MM.1S (cell line): ENCODE data around the gene HBA1.
"Not testable (repeated sequence)": the region's sequence is repeated elsewhere in the genome, so short reads cannot be mapped to it uniquely, and the experiment has no call there.

Source experiments
- DNase-seq: peaks from one replicate; pipeline ENCODE4 v3.0.0-alpha.2; 2015
- H2AFZ ChIP-seq: fragments of 300-600 bp; sonication (generic); 2 replicates; pipeline ENCODE4 v1.6.0; 2016; ENCODE audit warnings: antibody characterized with exemption, low read length
- H3F3A ChIP-seq: fragments of 300-600 bp; sonication (generic); 2 replicates; pipeline ENCODE4 v1.6.1; 2016; ENCODE audit warnings: mild to moderate bottlenecking, antibody characterized with exemption, low read length, moderate library complexity, mixed read lengths; ENCODE audit not compliant: insufficient read depth
- H3K27ac ChIP-seq: fragments of 300-600 bp; sonication (generic); 2 replicates; pipeline ENCODE4 v1.5.1; 2016; ENCODE audit warnings: mild to moderate bottlenecking, low read length
- H3K27me3 ChIP-seq: fragments of 300-600 bp; sonication (generic); replicated peaks from 2 replicates; pipeline ENCODE4 v1.6.0; 2016; ENCODE audit warnings: low read length; ENCODE audit not compliant: insufficient read depth
- H3K36me3 ChIP-seq: fragments of 300-600 bp; sonication (generic); replicated peaks from 2 replicates; pipeline ENCODE4 v1.6.1; 2016; ENCODE audit warnings: mild to moderate bottlenecking, low read length, mixed read lengths; ENCODE audit not compliant: insufficient read depth
- H3K4me1 ChIP-seq: fragments of 300-600 bp; sonication (generic); 2 replicates; pipeline ENCODE4 v1.6.1; 2016; ENCODE audit warnings: low read length, mixed read lengths
- H3K4me2 ChIP-seq: fragments of 300-600 bp; sonication (generic); 2 replicates; pipeline ENCODE4 v1.6.0; 2016; ENCODE audit warnings: low read depth, low read length
- H3K4me3 ChIP-seq: fragments of 300-600 bp; sonication (generic); 2 replicates; pipeline ENCODE4 v1.5.1; 2016; ENCODE audit warnings: low read length, mixed read lengths
- H3K79me2 ChIP-seq: fragments of 300-600 bp; sonication (generic); 2 replicates; pipeline ENCODE4 v1.6.1; 2016; ENCODE audit warnings: mixed run types, low read length, mixed read lengths
- H3K9ac ChIP-seq: fragments of 300-600 bp; sonication (generic); 2 replicates; pipeline ENCODE4 v1.6.1; 2016; ENCODE audit warnings: low read length, mixed read lengths
- H3K9me2 ChIP-seq: fragments of 300-600 bp; sonication (generic); replicated peaks from 2 replicates; pipeline ENCODE4 v1.6.1; 2016; ENCODE audit warnings: mild to moderate bottlenecking, low read length, mixed read lengths; ENCODE audit not compliant: insufficient read depth
- H3K9me3 ChIP-seq: fragments of 300-600 bp; sonication (generic); replicated peaks from 2 replicates; pipeline ENCODE4 v1.6.1; 2016; ENCODE audit warnings: mild to moderate bottlenecking, low read length, mixed read lengths; ENCODE audit not compliant: insufficient read depth
- H4K20me1 ChIP-seq: fragments of 300-600 bp; sonication (generic); 2 replicates; pipeline ENCODE4 v1.6.1; 2016; ENCODE audit warnings: mild to moderate bottlenecking, low read length, moderate library complexity, mixed read lengths; ENCODE audit not compliant: insufficient read depth
- CTCF ChIP-seq: fragments of 300-600 bp; sonication (generic); IDR thresholded peaks from 2 replicates; pipeline ENCODE4 v1.5.1; 2016; ENCODE audit warnings: antibody characterized with exemption, low read length, mixed read lengths
- EZH2 ChIP-seq: fragments of 300-600 bp; sonication (generic); optimal IDR thresholded peaks from 2 replicates; pipeline ENCODE3; 2017; ENCODE audit warnings: low read depth, mild to moderate bottlenecking, antibody characterized with exemption, low read length, mixed read lengths
- EZH2phosphoT487 ChIP-seq: fragments of 300-600 bp; sonication (generic); IDR thresholded peaks from 2 replicates; pipeline ENCODE4 v1.6.1; 2018; ENCODE audit warnings: antibody characterized with exemption, low read length

Gene HBA1

GRCh38 chr16:167122-167690, 9.3 kb upstream of the HBA1 start:
- Histone ChIP-seq H3K36me3 (no peaks in the 10 kb centered on the region), H3K9me2 (no peaks in the 10 kb centered on the region), H3K9me3 (no peaks in the 10 kb centered on the region), H3K4me1 (no peaks in the 10 kb centered on the region), H2AFZ (no peak overlapping the region), H3K9ac (no peak overlapping the region), H3F3A (no peaks in the 10 kb centered on the region), H3K4me3 (no peak overlapping the region), H3K4me2 (no peak overlapping the region), H3K79me2 (no peaks in the 10 kb centered on the region), H3K27me3 (peaks cover 46% of the 10 kb centered on the region), H3K27ac (no peak overlapping the region), H4K20me1 (no peaks in the 10 kb centered on the region)
- TF ChIP-seq EZH2, result no peak
- no peak for TF ChIP-seq EZH2phosphoT487
- no peak for TF ChIP-seq CTCF
- no peak for DNase-seq

- H3K9me3 ChIP-seq, result no peaks in the 10 kb centered on the region
- H3K4me3 ChIP-seq, result no peak overlapping the region
- no peak overlapping the region for H3K4me2 ChIP-seq
- H3K27me3 ChIP-seq, result peaks cover 44% of the 10 kb centered on the region
- no peaks in the 10 kb centered on the region for H3K79me2 ChIP-seq
- H2AFZ ChIP-seq, result no peak overlapping the region
- no peak for TF ChIP-seq CTCF
- no peak for TF ChIP-seq EZH2
- TF ChIP-seq EZH2phosphoT487, result no peak
- H4K20me1 ChIP-seq, result no peaks in the 10 kb centered on the region
- H3K9me2 ChIP-seq, result no peaks in the 10 kb centered on the region
- H3K4me1 ChIP-seq, result no peaks in the 10 kb centered on the region
- H3K36me3 ChIP-seq, result no peaks in the 10 kb centered on the region
- no peak for DNase-seq
- H3F3A ChIP-seq, result no peaks in the 10 kb centered on the region
- H3K27ac ChIP-seq, result no peak overlapping the region
- H3K9ac ChIP-seq, result no peak overlapping the region
Observed at GRCh38 chr16:168424-168823, 8.1 kb upstream of the HBA1 start.

- TF ChIP-seq EZH2phosphoT487 (no peak), EZH2 (no peak), CTCF (no peak)
- Histone ChIP-seq H3K79me2 (no peaks in the 10 kb centered on the region), H3K27ac (no peak overlapping the region), H3K27me3 (peaks cover 44% of the 10 kb centered on the region), H2AFZ (no peak overlapping the region), H3K4me1 (no peaks in the 10 kb centered on the region), H3K4me2 (no peak overlapping the region), H3K9me3 (no peaks in the 10 kb centered on the region), H4K20me1 (no peaks in the 10 kb centered on the region), H3K9me2 (no peaks in the 10 kb centered on the region), H3K4me3 (no peak overlapping the region), H3K36me3 (no peaks in the 10 kb centered on the region), H3K9ac (no peak overlapping the region), H3F3A (no peaks in the 10 kb centered on the region)
- no peak for DNase-seq
Observed at GRCh38 chr16:169014-169413, 7.5 kb upstream of the HBA1 start.

GRCh38 chr16:170088-170507, 6.4 kb upstream of the HBA1 start:
- DNase-seq, H3K4me2 ChIP-seq, H3K79me2 ChIP-seq, H3K9ac ChIP-seq, H3K9me2 ChIP-seq, H3K36me3 ChIP-seq, H3K4me3 ChIP-seq, H4K20me1 ChIP-seq, H3K9me3 ChIP-seq, H3F3A ChIP-seq, H3K27ac ChIP-seq, H2AFZ ChIP-seq, H3K4me1 ChIP-seq: not testable (repeated sequence)
- peaks cover 43% of the 10 kb centered on the region for H3K27me3 ChIP-seq
